T-helper 17 cell (primary cell): Measurements from ENCODE around the gene NAB1. TPM values are rescaled to one million over a fixed set of nuclear protein-coding genes. Genes with fewer than 3 reads are reported as not detected.
"Not testable (repeated sequence)": the region's sequence is repeated elsewhere in the genome, so short reads cannot be mapped to it uniquely, and the experiment has no call there.

Source experiments
- ATAC-seq: fragments of 150-1000 bp; cut with Tn5 transposase; 2 replicates; pipeline ENCODE4 v1.10.0; 2021; ENCODE audit warnings: mild to moderate bottlenecking, moderate library complexity
- DNase-seq, 3 donors: peaks; one replicate each; pipeline versions ENCODE4 v3.0.0 to v3.0.0-alpha.2; 2020 to 2021
- H3K9me3 ChIP-seq: one replicate; pipeline ENCODE4 v1.7.0; 2013; ENCODE audit warnings: low read length, mild to moderate bottlenecking; ENCODE audit not compliant: control insufficient read depth, poor library complexity, severe bottlenecking
- H3K27ac Mint-ChIP-seq: one replicate; pipeline ENCODE4 v1.8.0; 2022; ENCODE audit warnings: mild to moderate bottlenecking, moderate library complexity, mixed read lengths
- H3K27me3 Mint-ChIP-seq: one replicate; pipeline ENCODE4 v1.8.0; 2022; ENCODE audit warnings: mixed read lengths
- H3K36me3 Mint-ChIP-seq: one replicate; pipeline ENCODE4 v1.8.0; 2022; ENCODE audit warnings: low read depth, mixed read lengths
- H3K4me1 Mint-ChIP-seq: one replicate; pipeline ENCODE4 v1.8.0; 2022; ENCODE audit warnings: mild to moderate bottlenecking, mixed read lengths
- H3K4me3 Mint-ChIP-seq: one replicate; pipeline ENCODE4 v1.8.0; 2022; ENCODE audit warnings: mild to moderate bottlenecking, moderate library complexity, mixed read lengths
- total RNA-seq, 4 donors: library from RNA in 2 of 4; stranded (reverse) in 2 of 4; gene quantifications; one replicate each; pipeline ENCODE4 v1.2.3 and lab custom pipeline; 2022 to 2026

The NAB1 gene
- total RNA-seq, 2 donors from 2014 or later, result 22.0 to 29.0 TPM

DNA sequence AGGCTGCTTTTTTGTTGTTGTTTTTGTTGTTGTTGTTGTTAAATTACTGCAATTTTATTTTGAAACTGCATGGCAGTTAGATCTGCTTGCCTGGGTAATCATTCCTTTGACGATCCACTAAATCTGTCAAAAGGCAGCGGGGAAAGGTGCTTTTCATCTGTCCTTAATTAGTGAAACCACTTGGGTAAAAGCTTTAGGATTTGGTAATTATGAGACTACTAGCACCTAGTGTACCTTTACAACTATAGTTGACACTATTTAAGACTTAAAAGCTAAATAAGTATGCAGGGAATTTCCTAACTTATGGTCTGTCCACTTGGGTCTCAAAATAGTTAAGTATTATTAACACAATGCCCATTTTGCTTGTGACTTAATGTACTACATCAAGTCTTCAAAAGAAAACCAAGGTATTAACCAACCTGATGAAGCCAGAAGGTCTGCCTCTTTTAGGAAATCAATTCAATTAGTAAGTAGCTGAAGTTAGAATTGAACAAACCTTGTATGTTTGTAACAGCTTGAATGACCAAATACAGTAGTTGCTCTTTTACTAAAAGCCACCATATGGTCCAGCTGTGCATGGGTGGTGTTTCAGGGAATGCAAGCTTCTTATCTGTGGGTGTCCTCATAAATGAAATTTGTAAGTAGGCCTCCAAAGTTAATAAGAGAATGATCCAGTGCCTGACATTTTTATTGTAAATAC, 44.8 kb downstream of the NAB1 start:
- no peak for ATAC-seq
- no peak overlapping the region for H3K27ac Mint-ChIP-seq

DNA sequence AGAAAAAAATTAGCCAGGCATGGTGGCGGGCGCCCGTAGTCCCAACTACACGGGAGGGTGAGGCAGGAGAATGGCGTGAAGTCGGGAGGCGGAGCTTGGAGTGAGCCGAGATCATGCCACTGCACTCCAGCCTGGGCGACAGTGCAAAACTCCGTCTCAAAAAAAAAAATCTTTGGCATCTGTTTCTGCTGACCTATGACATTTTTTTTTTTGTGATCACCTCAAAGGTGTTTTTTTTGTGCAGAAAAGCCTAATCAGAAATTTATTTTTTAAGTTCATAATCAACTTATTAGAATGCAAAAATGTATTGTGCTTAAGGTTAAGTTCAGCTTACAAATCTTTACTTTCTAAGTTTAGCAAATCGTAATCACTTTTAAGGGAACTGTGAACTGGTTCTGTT, 45.6 kb downstream of the NAB1 start:
- Mint-ChIP-seq H3K4me3 (no peak overlapping the region), H3K27ac (no peak overlapping the region), H3K36me3 (peaks cover 2% of the 10 kb centered on the region), H3K27me3 (no peaks in the 10 kb centered on the region), H3K4me1 (peaks cover 8% of the 10 kb centered on the region)
- ATAC-seq (no peak), DNase-seq (no peak)
- H3K9me3 ChIP-seq, result no peaks in the 10 kb centered on the region

More for the DNA sequence above, 44.8 kb downstream of the NAB1 start:
- no peak for DNase-seq
- Mint-ChIP-seq H3K27me3 (no peaks in the 10 kb centered on the region), H3K4me3 (no peak overlapping the region), H3K36me3 (peaks cover 2% of the 10 kb centered on the region), H3K4me1 (peaks cover 6% of the 10 kb centered on the region)
- no peaks in the 10 kb centered on the region for H3K9me3 ChIP-seq

GRCh38 chr2:190695739-190696138, 46.9 kb downstream of the NAB1 start:
- DNase-seq, result no peak

GRCh38 chr2:190696792-190697398, 48.0 kb downstream of the NAB1 start:
- no peaks in the 10 kb centered on the region for H3K36me3 Mint-ChIP-seq
- DNase-seq (no peak), ATAC-seq (no peak)
- no peaks in the 10 kb centered on the region for H3K27me3 Mint-ChIP-seq
- H3K4me1 Mint-ChIP-seq, result peaks cover 8% of the 10 kb centered on the region
- no peaks in the 10 kb centered on the region for H3K9me3 ChIP-seq
- no peak overlapping the region for H3K27ac Mint-ChIP-seq
- no peak overlapping the region for H3K4me3 Mint-ChIP-seq

More at GRCh38 chr2:190695739-190696138, 46.9 kb downstream of the NAB1 start:
- Mint-ChIP-seq H3K4me3 (no peak overlapping the region), H3K4me1 (peaks cover 8% of the 10 kb centered on the region), H3K27ac (no peak overlapping the region), H3K27me3 (no peaks in the 10 kb centered on the region), H3K36me3 (no peaks in the 10 kb centered on the region)
- H3K9me3 ChIP-seq, result no peaks in the 10 kb centered on the region
- ATAC-seq, result peak; percentile 8

- no peaks in the 10 kb centered on the region for H3K9me3 ChIP-seq
- no peaks in the 10 kb centered on the region for H3K36me3 Mint-ChIP-seq
- H3K27ac Mint-ChIP-seq, result no peak overlapping the region
- DNase-seq (no peak), ATAC-seq (no peak)
- H3K4me3 Mint-ChIP-seq, result no peak overlapping the region
- H3K27me3 Mint-ChIP-seq, result no peaks in the 10 kb centered on the region
- peaks cover 8% of the 10 kb centered on the region for H3K4me1 Mint-ChIP-seq
Observed at GRCh38 chr2:190697421-190697820, 48.5 kb downstream of the NAB1 start.

GRCh38 chr2:190698895-190699294, 50.0 kb downstream of the NAB1 start:
- H3K27me3 Mint-ChIP-seq, result peaks cover 10% of the 10 kb centered on the region
- ATAC-seq, result no peak
- H3K9me3 ChIP-seq, result no peaks in the 10 kb centered on the region
- no peak overlapping the region for H3K27ac Mint-ChIP-seq
- H3K4me3 Mint-ChIP-seq, result no peak overlapping the region
- DNase-seq, result no peak
- no peaks in the 10 kb centered on the region for H3K36me3 Mint-ChIP-seq
- H3K4me1 Mint-ChIP-seq, result peaks cover 10% of the 10 kb centered on the region

DNA sequence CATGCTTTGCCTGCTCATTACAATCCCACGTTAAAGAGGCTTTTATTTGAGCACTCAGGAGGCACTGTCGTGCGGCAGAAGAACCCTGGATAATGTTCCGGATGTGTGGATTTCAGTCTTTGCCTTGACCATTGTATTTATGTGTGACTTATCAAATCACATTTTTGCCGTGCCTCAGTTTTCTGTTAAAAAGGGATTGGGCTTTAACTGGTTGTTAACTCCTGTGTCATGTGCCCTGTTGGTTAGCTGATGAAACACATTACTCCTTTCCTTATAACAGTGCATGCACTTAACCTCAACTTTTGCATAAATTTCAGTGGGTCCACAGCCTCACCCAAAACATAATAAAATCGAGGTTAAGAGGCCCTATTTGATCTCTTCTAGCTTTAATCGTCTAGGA, 52.7 kb downstream of the NAB1 start:
- no peaks in the 10 kb centered on the region for H3K9me3 ChIP-seq
- Mint-ChIP-seq H3K27ac (no peak overlapping the region), H3K27me3 (peaks cover 19% of the 10 kb centered on the region), H3K36me3 (no peaks in the 10 kb centered on the region), H3K4me1 (peaks cover 6% of the 10 kb centered on the region), H3K4me3 (no peak overlapping the region)
- ATAC-seq, result peak; percentile 53
- DNase-seq, result no peak

DNA sequence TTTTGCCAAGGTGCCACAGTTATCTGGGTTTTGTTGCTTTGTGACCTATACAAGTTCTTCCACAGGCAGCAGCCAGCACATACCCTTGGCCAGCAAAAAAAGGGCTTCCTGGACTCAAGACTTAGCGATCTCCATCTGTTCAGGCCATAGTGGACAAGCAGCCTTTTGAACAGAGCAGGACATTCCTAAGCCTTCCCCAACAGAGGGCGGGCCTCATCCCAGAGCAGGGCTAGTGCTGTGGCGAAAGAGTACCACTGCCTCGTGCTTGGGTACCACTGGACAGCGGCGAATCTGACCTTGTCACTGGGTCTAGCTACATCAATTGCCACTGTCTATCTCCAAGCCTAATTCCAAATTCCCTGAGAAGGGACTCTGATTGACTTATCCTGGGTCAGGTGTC, 56.4 kb downstream of the NAB1 start:
- DNase-seq, result no peak
- H3K27ac Mint-ChIP-seq, result no peak overlapping the region
- H3K36me3 Mint-ChIP-seq, result no peaks in the 10 kb centered on the region
- H3K4me3 Mint-ChIP-seq, result no peak overlapping the region
- no peak for ATAC-seq
- H3K9me3 ChIP-seq, result no peaks in the 10 kb centered on the region
- peaks cover 19% of the 10 kb centered on the region for H3K27me3 Mint-ChIP-seq
- H3K4me1 Mint-ChIP-seq, result peaks cover 3% of the 10 kb centered on the region

DNA sequence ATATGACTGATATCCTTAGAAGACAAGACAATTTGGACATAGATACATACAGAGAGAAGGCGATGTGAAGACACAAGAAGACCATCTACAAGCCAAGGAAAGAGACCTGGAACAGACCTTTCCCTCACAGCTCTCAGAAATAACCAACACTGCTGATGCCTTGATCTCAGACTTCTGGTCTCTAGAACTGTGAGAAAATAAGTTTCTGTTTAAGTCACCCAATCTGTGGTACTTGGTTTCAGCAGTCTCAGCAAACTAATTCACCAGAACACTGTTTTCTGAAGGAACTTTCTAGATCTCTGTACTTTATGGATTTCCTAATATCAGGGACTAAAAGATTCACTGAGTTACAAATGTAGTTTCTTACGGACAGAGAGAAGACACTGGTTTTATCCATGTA, 58.8 kb downstream of the NAB1 start:
- no peaks in the 10 kb centered on the region for H3K9me3 ChIP-seq
- H3K36me3 Mint-ChIP-seq, result no peaks in the 10 kb centered on the region
- DNase-seq (no peak), ATAC-seq (no peak)
- no peak overlapping the region for H3K27ac Mint-ChIP-seq
- H3K27me3 Mint-ChIP-seq, result peaks cover 23% of the 10 kb centered on the region
- no peak overlapping the region for H3K4me3 Mint-ChIP-seq
- peaks cover 3% of the 10 kb centered on the region for H3K4me1 Mint-ChIP-seq

DNA sequence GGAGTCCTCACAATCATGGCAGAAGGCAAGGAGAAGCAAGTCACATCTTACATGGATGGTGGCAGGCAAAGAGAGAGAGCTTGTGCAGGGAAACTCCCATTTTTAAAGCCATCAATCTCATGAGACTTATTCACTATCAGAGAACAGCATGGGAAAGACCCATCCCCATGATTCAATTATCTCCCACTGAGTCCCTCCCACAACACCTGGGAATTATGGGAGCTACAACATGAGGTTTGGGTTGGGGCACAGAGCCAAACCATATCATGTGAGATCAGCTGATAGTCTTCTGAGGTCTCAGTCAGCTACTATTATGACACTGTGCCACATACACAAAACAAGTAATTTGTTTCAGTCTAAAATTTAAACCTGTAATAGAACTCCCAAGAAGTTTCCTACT, 59.8 kb downstream of the NAB1 start:
- not testable (repeated sequence) for DNase-seq, H3K36me3 Mint-ChIP-seq, ATAC-seq, H3K9me3 ChIP-seq, H3K4me1 Mint-ChIP-seq, H3K27ac Mint-ChIP-seq, H3K4me3 Mint-ChIP-seq
- peaks cover 16% of the 10 kb centered on the region for H3K27me3 Mint-ChIP-seq

DNA sequence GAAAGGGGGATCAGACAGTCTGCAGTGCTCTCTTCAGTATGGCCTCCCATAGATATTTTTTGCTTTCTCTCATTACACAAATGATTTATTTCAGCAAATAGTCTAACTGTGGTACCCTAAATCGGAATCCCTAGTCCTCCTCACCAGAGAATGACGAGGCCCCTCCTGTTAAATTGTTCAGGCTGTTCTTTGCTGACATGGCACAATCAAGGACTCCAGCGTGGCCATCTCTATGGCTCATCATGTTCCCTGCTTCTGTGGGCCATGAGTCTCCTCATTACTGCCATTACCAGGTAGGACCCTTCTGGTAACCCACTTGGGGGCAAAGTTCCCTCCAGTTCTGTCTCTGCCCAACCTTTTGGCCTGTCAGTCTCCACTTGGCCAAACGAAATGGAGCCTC, 62.2 kb downstream of the NAB1 start:
- Mint-ChIP-seq H3K27me3 (peaks cover 6% of the 10 kb centered on the region), H3K4me1 (no peaks in the 10 kb centered on the region), H3K36me3 (no peaks in the 10 kb centered on the region), H3K4me3 (no peak overlapping the region), H3K27ac (no peak overlapping the region)
- ATAC-seq, result no peak
- no peak for DNase-seq
- H3K9me3 ChIP-seq, result no peaks in the 10 kb centered on the region

GRCh38 chr2:190713471-190713870, 64.6 kb downstream of the NAB1 start:
- no peak overlapping the region for H3K4me3 Mint-ChIP-seq
- no peaks in the 10 kb centered on the region for H3K9me3 ChIP-seq
- H3K36me3 Mint-ChIP-seq, result no peaks in the 10 kb centered on the region
- H3K27ac Mint-ChIP-seq, result no peak overlapping the region
- ATAC-seq (no peak), DNase-seq (no peak)
- peaks cover 11% of the 10 kb centered on the region for H3K4me1 Mint-ChIP-seq
- H3K27me3 Mint-ChIP-seq, result peaks cover 9% of the 10 kb centered on the region

DNA sequence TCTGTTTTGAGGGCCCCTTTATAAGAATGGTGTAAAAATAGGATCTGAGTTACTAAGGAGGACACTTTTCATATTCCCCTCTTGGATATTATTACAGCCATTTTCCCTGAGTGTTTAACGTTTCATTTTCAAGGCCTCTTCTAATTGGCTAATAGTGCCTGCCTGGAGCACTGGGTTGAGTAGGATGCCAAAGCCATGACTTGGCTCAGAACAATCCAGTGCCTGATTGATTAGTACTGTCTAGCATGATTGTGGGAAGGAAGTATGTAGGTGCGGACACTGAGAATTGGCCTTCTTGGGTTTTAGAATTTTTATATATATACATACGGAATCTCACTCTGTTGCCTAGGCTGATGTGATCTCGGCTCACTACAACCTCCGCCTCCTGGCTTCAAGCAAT, 66.1 kb downstream of the NAB1 start:
- H3K36me3 Mint-ChIP-seq, result peaks cover 2% of the 10 kb centered on the region
- no peak overlapping the region for H3K27ac Mint-ChIP-seq
- peaks cover 23% of the 10 kb centered on the region for H3K27me3 Mint-ChIP-seq
- H3K4me1 Mint-ChIP-seq, result peaks cover 15% of the 10 kb centered on the region
- DNase-seq (no peak), ATAC-seq (no peak)
- H3K4me3 Mint-ChIP-seq, result no peak overlapping the region
- no peaks in the 10 kb centered on the region for H3K9me3 ChIP-seq
